Measurements from ENCODE around the gene TDRKH.
A peak's percentile ranks its signal among the peaks of the same experiment; 100 is the strongest.

Gene TDRKH

GRCh38 chr1:151820940-151821339 is 30.6 kb upstream of the TDRKH start:
- DNase-seq, result no peak

- DNase-seq, result no peak
Observed at GRCh38 chr1:151819976-151820623, 29.8 kb upstream of the TDRKH start.

GRCh38 chr1:151819227-151819835 is 29.0 kb upstream of the TDRKH start:
- no peak for DNase-seq

- no peak for DNase-seq
Observed at GRCh38 chr1:151817353-151817730, 27.0 kb upstream of the TDRKH start.

DNA sequence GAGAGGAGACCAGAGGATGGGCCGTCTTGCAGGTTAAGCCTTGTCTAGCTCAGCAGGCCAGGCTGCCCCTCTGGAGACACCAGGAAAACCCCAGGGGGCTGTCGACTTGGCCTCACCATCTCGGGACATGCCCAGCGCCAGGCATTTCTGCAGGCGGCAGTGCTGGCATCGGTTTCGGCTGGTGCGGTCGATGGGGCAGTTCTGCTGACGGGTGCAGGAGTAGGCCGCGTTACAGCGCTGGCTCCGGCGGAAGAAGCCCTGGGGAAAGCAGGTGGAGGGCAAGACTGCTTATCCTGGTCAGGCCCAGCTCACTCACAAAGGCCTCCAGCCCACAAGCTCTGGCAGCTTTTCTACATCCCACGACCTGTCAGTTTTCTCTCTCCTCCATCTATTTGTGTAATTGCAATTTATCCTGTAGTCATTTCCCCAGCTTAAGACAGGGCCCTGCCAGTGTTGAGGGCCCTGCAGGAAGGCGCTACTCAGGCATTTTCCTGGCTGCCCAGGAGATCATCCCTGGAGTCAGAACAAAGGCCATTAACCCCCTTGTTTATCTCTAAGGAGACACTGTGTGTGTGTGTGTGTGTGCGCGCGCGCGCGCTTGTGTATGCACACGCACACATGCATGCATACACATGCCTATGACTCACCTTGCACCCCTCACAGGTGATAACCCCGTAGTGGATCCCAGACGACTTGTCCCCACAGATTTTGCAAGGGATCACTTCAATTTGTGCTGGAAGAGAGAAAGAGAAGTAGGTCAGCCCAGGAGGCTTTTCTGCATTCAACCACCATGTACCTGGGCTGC is 26.4 kb upstream of the TDRKH start:
- DNase-seq, result no peak

GRCh38 chr1:151815716-151816327 is 25.5 kb upstream of the TDRKH start:
- peak; percentile 52 for DNase-seq

DNA sequence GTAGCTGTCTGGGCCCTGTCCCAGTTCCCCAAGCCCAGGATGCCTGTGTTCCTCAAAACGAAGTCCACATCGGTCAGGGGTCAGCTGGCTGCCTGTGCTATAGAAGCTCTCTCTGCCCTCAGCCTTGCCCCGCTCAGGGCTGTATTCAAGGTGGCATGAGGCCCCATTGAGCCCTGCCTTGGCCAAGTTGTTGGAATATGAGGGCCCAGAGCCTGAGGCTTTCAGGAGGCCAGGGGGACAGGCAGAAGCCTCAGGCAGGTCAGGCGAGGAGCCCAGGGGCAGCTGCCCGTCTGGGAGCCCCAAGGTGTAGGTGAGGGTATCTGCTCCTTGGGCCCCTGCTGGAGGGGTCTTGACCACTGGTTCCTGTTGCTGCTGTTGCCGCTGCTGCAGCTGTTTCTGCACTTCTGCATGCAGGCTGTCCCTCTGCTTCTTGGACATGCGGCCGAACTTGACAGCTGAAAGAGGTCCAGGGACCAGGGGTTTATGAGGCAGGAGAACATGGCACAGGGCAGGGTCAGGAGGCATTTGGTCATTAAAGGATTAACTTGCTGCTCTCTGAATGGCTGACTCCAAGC is 24.8 kb upstream of the TDRKH start:
- DNase-seq, result no peak

DNA sequence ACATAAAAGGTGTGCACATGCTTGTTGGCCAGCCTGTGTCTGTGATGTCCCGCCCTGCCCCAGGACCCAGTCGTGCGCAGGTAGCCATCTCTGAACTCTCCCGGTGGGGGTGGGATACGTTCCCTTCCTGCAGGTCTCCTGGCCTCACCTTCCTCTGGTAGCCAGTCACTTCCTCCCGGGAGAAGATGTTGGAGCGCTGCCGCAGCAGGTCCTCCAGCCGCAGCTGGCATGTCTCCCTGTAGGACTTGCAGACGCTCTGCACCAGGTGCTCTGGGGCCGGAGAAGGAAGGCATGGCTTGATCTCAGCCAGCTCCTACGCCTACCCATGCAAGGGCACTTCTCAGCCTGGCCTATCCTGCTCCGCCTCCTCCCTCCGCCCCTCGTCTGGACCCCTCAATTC is 24.1 kb upstream of the TDRKH start:
- DNase-seq, result no peak

GRCh38 chr1:151813271-151813977 is 23.1 kb upstream of the TDRKH start:
- no peak for DNase-seq

DNA sequence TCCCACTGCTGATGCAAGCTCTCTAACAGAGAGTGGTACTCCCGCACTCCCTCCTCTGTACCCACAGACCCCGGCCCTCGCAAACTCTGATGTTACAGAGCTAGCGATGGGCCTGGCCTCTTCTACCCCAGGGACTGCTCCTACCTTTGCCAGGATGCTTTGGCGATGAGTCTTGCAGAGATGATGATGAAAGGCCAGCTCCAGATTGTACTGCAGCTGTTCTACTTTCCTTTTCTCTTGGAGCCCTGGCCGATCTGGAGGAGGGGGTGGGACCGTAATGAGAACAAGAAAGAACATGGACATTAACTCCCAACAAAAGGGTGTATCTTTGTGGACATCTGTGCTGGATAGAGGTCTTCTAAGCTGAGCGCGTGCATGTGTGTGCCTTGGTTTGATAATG is 20.9 kb upstream of the TDRKH start:
- no peak for DNase-seq

DNA sequence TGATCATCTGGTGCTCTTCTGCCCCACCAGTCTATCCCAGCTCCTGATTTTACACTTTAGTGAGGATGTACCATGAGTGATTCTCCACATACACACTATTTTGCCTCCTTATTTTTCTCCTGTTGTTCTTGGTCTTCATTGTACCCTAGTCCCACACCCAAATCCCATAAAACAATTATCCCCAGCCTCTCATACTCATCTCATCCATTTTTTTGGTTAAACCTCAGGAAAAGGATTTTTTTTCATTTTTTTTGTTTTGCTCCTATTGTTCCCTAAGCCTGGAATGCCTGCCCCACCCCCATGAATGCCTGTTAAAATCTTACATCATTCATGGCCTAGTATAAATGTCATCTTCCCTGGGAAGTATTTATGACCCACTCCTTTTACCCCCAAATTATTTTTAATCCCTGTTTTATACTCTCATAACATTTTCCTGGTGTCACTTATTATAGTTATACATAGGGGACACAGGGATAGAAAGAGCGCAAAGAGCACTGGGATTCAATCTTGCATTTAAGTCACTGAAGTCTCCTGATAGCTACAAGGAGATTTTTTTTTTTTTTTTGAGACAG is 19.8 kb upstream of the TDRKH start:
- no peak for DNase-seq

DNA sequence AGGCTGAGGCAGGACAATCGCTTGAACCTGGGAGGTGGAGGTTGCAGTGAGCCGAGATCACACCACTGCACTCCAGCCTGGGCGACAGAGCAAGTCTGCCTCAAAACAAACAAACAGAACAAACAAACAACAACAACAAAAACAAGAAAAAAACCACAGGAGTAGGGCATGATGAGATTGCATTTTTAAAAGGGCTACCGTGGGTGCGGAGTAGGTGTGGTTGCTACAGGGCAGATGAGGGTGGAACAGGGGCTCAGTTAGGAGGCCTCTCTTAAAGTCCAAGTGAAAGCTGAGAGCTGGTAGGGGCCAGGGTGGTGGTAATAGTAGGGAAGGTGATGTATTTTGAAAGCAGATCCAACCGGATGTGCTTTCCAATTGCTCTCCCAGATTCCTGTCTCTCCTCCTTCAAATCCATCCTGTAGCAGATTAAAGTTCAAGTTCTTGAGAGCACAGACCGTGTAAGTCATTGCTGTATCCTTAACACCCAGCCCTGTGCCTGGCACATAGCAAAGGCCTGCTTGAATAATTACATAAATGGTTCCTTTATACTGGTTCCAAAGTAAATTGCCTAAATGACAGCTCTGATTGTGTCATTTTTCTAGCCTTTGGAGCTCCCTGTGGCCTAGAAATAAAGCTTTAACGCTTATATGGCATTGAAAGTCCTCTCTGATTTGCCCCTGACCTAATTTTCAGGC is 19.1 kb upstream of the TDRKH start:
- DNase-seq, result no peak

GRCh38 chr1:151807766-151808165 is 17.5 kb upstream of the TDRKH start:
- no peak for DNase-seq

- DNase-seq, result no peak
Observed at GRCh38 chr1:151807131-151807530, 16.8 kb upstream of the TDRKH start.

DNA sequence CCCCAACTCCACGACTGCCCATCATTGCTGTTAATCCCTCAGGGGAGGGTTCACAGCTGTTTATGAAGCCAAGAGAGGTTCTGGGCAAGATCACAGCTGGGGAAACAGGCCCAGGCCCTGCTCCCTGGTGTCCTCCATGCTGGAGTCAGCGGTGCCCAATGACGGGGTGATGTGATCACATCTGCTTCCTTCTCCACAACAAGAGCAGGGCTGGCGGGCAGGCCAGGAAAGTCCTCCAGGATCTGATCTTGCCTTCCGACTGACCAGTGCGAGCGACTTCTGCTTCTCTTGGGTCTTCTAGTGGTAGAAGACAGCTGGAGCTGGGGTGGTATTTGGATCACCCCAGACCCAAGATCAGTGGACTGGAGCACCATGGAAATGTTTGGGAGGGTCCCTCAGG is 15.9 kb upstream of the TDRKH start:
- DNase-seq, result no peak

- DNase-seq, result no peak
Observed at GRCh38 chr1:151805066-151805820, 14.9 kb upstream of the TDRKH start, which contains the start of gene LINGO4. Gene LINGO4 (minus strand): TSS chr1:151805419. CDS start chr1:151802704, 2,715 bp downstream.

GRCh38 chr1:151803915-151804314 is 13.6 kb upstream of the TDRKH start:
- no peak for DNase-seq

DNA sequence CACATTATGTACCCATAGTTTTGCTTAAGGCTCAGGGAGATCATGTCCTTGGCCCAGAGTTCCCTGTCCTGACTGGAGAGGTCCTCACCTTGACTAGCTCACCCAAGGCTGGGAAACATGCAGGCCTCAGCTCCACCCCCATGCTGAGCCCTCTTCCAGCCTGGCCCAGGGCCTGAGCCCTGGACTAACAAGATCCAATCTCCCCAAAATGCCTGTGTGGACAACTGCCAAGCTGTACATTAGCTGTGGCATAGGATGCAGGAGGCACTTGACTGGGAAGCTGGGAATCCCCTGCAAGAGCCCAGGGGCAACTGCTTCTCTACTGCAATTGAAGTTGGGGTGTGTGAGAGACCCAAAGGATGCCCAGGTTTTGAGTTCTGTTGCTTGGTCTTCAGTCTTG is 12.9 kb upstream of the TDRKH start:
- no peak for DNase-seq

DNA sequence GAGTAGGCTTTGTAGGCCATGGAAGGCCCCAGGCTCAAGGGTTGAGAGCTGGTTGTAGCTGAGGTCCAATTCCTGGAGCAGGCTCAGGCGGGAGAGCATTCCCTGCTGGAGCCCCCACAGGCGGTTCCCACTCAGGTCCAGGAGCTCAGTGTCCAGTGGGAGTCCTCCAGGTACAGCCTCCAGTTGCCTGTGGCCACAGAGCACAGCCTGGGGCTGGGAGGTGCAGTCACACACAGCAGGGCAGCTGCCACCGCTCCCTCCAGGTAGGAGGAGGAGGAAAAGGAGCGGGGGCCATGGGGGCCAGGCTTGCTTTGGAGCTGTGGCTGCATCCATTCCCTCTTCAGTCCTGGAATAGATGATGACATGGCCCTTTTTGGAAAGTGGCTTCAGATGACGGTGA is 12.1 kb upstream of the TDRKH start:
- DNase-seq, result no peak

GRCh38 chr1:151801846-151802245 is 11.5 kb upstream of the TDRKH start:
- DNase-seq, result no peak

- DNase-seq, result no peak
Observed at GRCh38 chr1:151801310-151801820, 11.1 kb upstream of the TDRKH start.

Data from CD4-positive, alpha-beta T cell treated with Interferon gamma for 1 hour (primary cell).